Umbilical cord (tissue), 2 donors: Measurements from ENCODE around the gene NCOA3. TPM values are rescaled to one million over a fixed set of nuclear protein-coding genes. Genes with fewer than 3 reads are reported as not detected.

Experiments used
- DNase-seq: peaks from one replicate; pipeline ENCODE4 v3.0.0-alpha.2; 2015; ENCODE audit warnings: low spot score
- total RNA-seq: library from RNA; depleted of rRNA; stranded (reverse); fragments of >200 nt; gene quantifications from one replicate; pipeline ENCODE4 v1.2.3, GENCODE V29; 2014; ENCODE audit warnings: low replicate concordance; ENCODE audit not compliant: insufficient read depth

NCOA3 gene
- total RNA-seq, 1 donor from 2014 or later = 31.5 TPM

GRCh38 chr20:47629907-47630306, 128.2 kb downstream of the NCOA3 start:
- no peak for DNase-seq

GRCh38 chr20:47631078-47631477, 129.4 kb downstream of the NCOA3 start:
- no peak for DNase-seq

DNA sequence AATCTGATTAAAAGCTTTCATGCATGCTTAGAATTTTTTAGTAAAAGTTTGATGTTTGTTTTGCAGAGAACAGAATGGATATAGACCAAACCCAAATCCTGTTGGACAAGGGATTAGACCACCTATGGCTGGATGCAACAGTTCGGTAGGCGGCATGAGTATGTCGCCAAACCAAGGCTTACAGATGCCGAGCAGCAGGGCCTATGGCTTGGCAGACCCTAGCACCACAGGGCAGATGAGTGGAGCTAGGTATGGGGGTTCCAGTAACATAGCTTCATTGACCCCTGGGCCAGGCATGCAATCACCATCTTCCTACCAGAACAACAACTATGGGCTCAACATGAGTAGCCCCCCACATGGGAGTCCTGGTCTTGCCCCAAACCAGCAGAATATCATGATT, 133.6 kb downstream of the NCOA3 start:
- DNase-seq = no peak

DNA sequence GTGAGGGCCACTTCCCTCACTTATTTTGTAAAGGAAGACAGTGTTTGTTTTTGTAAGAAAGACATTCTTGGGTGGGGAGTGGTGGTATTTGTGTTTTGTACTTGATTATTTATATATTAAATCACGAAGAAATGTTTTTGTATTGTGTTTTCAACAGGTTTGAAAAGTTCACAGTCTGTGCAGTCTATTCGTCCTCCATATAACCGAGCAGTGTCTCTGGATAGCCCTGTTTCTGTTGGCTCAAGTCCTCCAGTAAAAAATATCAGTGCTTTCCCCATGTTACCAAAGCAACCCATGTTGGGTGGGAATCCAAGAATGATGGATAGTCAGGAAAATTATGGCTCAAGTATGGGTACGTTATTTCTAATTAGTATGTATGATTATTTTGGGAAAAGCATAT, 137.2 kb downstream of the NCOA3 start:
- peak; percentile 8 for DNase-seq

- DNase-seq = no peak
These were observed 140.4 kb downstream of the NCOA3 start for GRCh38 chr20:47642118-47642517.

DNA sequence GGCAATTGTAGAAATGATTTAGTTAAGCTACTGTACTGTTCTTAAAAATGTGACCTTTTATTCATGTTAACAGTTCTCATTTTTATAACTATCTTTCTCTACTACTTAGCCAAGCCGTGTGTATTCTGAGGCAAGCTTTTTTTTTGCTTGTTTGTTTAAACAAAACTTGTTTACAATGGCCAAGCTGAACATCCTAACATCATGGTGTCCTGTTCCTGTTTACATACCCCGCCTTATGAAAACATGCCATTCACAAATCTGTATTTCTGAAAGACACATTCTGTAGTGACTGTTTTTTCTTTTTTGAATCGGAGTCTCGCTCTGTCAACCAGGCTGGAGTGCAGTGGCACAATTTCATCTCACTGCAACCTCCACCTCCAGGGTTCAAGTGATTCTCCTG, 140.9 kb downstream of the NCOA3 start:
- no peak for DNase-seq

- DNase-seq = no peak
These were observed 143.9 kb downstream of the NCOA3 start for GRCh38 chr20:47645632-47646031.

DNA sequence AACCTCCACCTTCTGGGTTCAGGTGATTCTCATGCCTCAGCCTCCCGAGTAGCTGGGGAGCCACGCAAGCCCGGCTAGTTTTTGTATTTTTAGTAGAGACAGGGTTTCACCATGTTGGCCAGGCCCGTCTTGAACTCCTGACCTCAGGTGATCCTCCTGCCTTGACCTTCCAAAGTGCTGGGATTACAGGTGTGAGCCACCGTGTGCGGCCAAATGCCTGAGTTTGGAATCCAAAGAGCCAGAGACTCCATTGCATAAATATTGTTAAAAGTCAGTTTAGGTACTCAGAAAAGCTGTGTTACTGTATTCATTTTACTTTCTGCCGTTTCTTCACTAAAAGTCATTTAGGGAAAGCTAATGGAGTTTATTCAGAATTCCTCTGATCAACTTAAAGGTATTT, 146.3 kb downstream of the NCOA3 start:
- no peak for DNase-seq

DNA sequence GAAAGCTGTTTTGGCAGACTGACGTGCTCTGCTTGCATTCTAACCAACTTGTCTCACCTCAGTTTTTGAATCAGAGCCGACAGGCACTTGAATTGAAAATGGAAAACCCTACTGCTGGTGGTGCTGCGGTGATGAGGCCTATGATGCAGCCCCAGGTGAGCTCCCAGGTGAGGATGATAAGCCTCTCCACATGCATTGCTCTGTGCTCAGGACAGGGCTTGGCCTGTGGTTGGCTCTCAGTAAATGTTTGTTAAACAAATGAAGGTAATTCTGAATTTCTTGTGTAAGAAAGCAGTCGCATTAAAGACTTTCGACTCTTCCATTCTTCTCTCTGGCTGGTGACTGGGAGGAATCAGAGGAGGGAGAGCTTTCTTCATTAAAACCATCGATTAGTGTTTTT, 147.3 kb downstream of the NCOA3 start:
- no peak for DNase-seq

GRCh38 chr20:47652301-47652700, 150.6 kb downstream of the NCOA3 start:
- DNase-seq = no peak

DNA sequence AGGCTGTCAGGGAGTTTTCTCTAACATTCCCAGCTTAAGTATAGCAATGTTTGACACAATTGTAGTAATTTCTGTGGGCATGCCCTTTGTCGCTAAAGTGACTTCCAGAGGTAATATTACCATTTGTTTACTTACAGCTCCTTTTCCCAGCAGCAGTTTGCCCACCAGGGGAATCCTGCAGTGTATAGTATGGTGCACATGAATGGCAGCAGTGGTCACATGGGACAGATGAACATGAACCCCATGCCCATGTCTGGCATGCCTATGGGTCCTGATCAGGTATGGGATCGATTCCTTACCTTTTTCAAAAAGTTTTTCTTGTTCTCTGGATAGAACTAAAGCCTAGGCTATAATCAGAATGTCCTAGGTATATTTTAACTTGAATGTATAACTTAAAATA, 151.1 kb downstream of the NCOA3 start:
- no peak for DNase-seq

DNA sequence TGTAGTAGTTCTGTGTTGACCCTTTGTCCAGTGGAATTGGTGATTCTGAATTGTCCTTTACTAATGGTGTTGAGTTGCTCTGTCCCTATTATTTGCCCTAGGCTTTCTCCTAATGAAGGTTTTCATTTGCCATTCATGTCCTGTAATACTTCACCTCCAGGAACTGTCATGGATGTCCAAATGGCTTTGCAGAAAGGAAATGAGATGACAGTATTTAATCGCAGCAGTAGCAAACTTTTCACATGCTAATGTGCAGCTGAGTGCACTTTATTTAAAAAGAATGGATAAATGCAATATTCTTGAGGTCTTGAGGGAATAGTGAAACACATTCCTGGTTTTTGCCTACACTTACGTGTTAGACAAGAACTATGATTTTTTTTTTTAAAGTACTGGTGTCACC, 152.2 kb downstream of the NCOA3 start:
- DNase-seq = no peak

- no peak for DNase-seq
These were observed 152.7 kb downstream of the NCOA3 start for GRCh38 chr20:47654370-47654769.

GRCh38 chr20:47655635-47656034, 153.9 kb downstream of the NCOA3 start:
- no peak for DNase-seq

- no peak for DNase-seq
These were observed 154.6 kb downstream of the NCOA3 start for GRCh38 chr20:47656318-47656717.

DNA sequence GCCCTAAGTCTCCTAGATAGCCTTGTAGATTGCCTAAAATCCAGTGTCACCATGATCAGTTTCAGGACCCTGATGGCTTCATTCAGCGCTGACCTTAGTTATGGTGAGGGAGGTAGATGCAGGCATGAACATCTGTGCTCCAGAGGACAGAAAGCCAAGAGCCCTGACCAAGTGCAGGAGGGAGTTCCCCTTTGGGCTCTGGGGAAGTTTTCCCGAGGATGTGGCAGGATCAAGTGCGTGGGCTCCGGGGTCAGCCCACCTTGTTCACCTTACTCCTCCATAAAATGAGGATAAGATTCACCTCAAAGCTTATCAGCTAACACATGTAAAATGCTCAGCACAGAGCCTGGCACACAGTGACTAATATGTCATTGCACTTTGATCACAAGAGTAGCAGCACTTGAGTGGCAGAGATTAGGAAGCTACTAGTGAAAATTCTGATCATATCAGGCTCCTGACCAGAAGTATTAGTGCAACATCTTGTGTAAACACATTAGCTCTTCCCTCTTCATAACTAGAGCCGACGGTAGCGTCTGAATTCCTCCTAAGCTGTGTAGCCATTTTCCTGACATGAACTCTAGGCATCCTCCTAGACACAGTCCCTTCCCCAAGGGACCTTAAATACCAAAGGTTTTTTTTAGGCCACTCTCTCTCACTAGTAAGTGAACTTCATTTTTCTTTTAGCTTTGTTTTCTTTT, 158.4 kb downstream of the NCOA3 start:
- no peak for DNase-seq

DNA sequence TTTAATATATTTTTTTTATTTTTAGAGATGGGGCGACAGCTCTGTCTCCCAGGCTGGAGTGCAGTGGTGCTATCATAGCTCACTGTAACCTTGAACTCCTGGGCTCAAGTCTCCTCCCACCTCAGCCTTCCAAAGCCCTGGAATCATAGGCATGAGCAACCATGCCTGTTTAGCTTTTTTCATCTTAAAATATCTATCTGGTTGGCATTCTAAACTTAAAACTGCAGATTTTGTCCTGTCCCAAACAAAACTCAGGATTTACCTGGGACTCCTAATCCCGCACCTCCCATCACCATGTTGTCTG, 158.9 kb downstream of the NCOA3 start:
- DNase-seq = no peak

GRCh38 chr20:47660983-47661700, 159.5 kb downstream of the NCOA3 start:
- no peak for DNase-seq

GRCh38 chr20:47661714-47662113, 160.0 kb downstream of the NCOA3 start:
- no peak for DNase-seq

GRCh38 chr20:47662483-47663353, 161.0 kb downstream of the NCOA3 start:
- no peak for DNase-seq

- peak; percentile 82 for DNase-seq
These were observed 161.8 kb downstream of the NCOA3 start for GRCh38 chr20:47663354-47664067.

- DNase-seq = no peak
These were observed 162.4 kb downstream of the NCOA3 start for GRCh38 chr20:47664068-47664437.
